Inflammatory macrophage treated with lipopolysaccharide for 1 hour (primary cell): ENCODE data around the gene ERC2.

Source experiments
- DNase-seq, 2 donors: peaks; one replicate each; pipeline ENCODE4 v3.0.0-alpha.2; 2020 to 2022

ERC2 gene

DNA sequence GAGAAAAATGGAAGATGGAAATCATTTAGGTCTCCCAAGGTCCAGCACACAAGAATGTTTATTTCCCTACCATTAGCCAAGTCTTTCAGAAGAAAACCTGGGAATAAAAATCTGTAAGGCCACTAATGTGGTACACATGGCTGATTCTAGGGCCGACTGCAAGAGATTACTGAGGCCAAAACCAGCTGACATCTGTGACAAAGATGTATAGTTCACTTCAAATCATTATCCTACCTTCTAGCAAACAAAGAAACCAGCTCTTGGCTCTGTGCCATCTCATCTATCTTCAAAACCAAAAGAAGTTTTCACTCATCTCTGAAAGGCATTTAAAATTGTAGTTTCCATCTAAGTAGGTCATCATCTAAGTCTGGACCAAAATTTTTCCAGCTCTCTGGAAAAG is 43.9 kb downstream of the ERC2 start:
- no peak for DNase-seq

DNA sequence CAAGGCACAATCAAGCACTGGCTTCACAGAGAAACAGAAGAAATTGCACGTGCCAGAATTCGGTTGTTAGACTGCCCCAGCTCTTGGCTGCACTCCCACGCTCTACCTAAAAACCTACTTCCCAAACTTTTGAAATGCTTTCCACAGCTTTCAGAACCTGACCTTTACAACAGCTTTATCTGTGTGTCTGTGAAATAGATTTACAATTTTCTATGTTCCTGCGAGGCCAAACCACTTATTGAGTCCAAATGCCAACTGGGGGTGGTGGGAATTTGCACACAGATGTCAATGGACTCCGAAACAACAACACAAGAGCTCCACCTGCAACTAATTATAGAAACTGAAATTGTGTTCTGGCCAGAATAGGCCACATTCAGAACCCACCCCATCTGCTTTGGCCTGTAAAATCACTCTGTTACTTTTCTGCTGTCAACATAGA is 44.6 kb downstream of the ERC2 start:
- no peak for DNase-seq

DNA sequence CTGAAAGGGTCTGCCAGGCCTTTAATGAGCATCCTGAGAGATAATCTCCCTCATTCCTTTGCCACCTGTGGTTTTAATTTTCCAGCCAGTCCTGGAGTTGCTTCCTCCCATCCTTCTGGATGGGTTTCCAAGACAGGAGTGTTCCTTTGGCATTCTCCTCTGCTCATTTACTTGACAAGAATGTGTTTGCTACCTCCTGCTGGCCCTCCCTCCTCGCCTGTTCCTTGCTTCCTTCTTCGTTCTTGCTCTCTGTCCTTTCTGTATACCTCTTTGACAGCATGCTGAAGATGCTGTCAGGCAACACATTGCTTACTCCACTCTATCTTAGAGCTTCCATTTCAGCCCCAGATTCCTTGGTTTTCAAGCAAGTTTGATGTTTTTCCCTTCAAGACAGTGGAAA is 46.0 kb downstream of the ERC2 start:
- no peak for DNase-seq

DNA sequence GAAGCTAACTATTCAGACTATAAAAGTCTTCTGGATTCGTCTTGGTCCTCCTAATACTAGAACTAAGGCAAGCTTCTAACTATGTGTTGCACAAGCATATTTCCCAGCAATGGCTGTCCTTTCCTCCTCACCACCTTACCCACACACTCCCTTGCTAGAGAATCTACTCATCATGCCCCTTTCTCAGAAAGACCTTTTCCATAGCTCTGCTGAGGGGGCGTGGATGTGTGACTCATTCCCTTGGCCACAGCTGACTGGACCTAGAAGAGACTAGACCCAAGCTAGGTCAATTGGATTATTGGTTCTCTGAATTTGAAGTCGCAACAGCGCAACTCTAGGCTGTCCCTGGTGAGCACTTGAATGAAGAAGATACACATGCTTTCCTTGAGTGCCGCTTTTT is 47.1 kb downstream of the ERC2 start:
- no peak for DNase-seq

DNA sequence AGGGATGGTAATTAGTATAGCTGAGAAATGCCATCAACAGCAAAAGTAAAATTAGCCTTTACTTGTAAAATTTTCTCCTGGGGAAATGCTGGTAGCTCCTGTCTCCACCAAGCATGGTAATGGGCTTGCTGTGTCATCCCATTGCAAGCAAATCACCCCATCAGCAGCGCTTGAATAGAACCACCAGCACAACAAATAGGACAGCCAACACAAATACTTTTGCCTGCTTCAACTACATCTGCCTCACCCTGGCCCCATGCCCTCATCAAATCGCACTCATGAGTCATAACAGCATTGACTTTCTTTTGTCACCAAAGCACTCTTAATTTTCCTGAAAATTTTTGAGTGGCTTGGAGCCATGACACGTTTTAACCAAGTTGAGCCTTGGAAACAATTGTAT is 52.6 kb downstream of the ERC2 start:
- no peak for DNase-seq

DNA sequence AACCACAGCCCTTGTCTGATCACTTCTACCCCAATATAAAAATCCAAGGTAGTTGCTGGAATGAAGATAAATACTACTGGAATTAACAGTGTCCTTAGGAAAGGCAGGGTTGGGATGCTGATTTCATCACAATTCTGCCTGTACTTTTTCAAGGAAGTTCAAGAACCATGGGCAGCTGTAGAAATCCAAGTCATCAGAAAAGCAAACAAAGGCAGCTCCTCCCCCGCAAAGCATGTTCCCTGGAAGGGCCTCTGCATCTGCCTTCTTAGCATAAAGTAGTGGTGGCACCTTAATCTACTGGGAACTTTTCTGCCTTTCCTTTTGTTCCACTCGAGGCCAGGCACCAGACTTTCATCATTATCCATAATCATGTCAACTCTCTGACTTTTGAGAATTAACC is 54.4 kb downstream of the ERC2 start:
- DNase-seq, result no peak

DNA sequence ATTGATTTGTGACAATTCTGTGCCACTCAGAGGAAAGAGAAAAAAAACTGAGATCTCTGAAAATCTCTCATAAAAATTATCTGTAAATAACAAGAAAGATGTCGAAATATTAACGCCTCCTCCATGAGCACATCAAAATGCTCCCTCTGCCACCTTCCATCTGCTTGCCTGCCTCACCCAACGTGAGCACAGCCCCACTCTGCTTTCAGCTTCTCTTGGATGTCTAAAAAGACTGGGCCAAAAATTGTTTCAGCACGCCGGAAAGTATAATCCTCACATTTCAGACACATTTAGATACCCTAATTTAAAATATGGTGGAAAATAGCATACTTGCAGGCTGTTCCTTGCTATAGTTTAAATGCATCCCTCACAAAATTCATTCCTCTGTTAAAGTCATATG is 57.1 kb downstream of the ERC2 start:
- no peak for DNase-seq

DNA sequence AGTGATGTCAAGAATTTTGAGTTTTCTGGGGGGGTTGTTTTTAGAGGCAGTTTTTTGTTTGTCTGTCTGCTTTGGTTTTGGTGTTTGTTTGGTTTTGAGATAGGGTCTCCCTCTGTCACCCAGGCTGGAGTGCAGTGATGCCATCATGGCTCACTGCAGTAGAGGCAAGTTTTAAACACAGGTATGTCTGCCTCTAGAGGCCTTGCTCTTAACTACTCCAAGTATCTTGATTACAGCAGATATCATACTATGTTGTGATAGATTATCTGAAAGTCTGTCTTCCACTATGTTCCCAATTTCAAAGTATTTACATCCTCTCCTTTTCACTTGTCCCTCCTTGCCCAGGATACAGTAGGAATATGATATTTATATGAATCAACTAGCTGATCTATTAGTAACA is 57.7 kb downstream of the ERC2 start:
- DNase-seq, result no peak

DNA sequence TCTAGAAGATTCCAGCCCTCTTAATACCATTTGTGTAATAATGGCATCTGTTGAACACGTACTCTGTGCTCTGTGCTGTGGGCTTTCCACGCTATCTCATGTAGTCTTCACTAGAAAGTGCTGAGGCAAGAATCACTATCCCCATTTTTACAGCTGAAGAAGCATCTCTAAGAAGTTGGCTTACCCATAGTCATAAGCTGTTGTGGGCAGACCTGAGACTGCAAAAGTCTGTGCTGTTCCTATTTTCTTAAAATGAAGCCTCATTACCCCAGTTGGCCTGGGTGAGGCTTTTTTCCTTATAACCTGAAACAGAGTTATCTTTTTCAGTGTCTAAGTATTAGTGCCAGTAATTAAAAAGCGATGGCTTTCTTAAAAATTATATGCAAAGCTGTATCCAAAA is 58.5 kb downstream of the ERC2 start:
- DNase-seq, result no peak

DNA sequence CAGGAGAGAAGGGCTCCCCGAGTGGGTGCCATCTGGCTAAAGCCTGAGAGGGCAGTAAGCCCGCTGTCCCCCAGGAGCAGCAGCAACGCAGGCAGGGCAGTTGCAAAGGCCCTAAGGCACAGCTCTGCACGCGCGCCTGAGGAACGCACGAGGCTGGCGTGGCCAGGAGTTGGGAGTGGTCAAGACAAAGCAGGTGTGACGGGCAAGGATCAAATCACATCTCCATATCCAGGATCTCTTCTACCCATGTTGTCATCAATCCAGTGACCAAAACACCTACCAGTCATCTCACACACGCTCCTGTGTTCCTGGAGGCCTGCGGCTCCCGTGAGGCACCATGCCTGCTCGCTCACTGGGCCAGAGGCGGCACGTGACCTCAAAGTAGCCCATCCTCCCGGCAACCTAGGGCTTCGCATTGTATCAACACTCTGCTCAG is 59.5 kb downstream of the ERC2 start:
- DNase-seq, result no peak

DNA sequence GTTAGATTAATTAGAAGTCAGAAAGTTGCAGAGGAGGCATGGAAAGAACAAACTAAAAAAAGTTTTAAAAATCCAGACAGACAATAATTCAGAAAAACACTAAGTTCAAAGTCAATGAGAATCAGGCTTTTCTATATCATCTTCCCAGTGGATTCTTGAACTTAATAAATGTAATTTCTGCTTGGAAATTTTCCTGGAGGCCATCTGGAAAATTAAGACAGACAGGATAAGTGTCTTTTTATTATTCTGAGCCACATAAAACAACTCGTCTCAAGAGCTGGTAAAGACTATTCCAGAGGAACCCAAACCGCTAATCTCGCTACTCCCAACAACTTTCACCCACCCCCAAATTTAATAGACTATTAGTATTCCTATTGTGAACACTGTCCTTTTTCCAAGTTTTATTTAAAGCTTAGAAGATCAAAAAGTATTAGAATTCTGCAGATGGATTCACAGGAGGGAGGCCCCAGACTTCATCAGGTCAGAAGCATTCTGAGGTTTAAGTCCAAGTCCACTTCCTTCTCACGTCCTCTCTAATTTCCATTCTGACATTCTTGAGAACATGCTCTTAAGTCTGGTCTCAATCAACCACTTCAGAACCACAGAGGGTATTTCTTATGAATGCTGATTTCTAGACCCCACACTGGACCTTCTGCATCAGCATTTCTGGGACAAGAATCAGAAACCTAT is 61.3 kb downstream of the ERC2 start:
- no peak for DNase-seq

DNA sequence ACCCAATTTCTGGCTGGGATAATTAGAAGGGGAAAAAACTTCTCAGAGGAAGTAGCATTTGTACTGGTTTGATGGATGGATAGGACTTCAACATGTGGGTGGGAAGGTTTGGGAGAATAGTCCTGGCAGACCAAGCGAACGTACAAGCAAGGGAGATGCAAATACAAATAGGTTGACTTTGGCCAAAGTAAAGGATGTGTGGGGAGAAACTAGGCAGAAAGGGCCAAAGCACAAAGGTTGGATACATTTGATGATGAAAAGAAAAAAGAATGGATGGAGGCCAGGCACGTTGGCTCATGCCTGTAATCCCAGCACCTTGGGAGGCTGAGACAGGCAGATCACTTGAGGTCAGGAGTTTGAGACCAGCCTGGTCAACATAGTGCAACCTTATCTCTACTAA is 63.4 kb downstream of the ERC2 start:
- no peak for DNase-seq

DNA sequence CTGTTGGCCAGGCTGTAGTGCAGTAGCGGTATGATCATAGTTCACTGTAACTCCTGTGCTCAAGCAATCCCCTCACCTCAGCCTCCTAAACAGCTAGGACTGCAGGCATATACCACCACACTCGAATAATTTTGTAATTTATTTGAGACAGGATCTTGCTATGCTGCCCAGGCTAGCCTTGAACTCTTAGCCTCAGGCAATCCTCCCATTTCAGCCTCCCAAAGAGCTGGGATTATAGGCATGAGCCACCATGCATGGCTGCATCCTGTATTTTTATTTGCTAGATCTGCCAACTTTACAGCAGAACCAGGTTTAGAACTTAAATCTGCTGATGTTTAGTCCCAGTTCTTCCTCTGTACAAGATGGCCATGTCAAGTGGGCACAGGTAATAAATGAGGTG is 69.6 kb downstream of the ERC2 start:
- no peak for DNase-seq

DNA sequence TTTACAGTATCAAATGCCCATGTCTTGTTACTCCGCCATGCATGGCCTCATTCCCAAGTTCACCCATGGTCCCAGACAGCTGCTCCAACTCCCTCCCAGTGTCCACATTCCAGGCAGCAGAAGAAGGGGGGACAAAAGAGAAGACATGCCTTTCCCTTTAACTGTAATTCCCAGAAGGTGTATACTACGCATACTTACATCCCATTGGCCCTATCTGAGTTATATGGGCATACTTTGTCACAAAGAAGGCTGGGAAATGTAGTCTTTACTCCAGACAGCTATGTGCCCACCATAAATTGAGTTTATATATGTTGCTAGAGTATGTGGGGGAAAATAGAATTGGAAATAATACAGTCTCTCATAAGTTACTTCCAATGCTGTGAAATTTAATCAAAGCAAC is 70.5 kb downstream of the ERC2 start:
- DNase-seq, result no peak

DNA sequence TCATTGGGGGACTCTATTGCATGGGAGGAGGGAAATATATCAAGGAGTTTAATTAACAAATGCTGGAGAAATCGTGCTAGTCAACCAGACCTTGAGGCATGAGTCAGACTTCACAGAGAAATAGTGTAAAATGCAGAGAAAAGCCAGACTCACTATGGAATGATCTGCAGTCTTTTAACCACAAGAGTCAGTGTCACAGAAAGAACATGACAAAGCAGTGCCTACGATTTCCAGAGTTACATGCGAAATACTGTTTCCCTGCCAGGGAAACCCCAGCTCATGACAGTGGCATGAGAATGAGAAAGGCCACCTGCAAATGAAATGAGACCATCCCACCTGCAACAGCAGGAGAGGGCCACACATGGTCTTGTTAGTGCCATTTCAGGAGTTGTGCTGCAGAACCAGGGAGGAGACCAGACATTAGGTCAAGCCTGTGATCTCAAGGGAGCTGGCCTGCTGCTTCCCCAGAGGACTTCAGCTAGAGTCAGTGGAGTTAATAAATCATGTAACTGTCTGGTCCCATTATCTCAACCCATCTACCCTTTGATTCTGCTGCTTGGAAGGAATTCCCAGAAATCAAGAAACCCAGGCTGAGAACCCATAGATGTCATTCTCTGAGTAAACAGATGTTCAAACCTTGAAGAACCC is 79.0 kb downstream of the ERC2 start:
- DNase-seq, result no peak

DNA sequence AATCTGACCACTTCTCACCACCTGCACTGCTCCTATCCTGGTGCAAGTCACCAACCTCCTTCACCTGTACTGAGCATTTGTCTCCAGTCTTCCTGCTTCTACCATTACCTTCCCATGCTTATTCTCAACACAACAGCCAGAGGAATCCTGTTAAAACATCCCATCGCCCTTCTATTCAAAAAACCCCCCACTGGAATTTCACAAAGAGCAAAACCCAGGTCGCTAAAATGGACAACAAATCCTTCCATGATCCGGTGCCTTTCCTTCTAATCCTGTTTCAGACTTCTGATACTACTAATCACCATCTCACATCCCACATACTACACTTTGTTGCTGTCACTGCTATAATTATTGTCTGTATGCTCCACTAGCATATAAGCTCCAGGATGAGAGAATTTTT is 85.2 kb downstream of the ERC2 start:
- no peak for DNase-seq

DNA sequence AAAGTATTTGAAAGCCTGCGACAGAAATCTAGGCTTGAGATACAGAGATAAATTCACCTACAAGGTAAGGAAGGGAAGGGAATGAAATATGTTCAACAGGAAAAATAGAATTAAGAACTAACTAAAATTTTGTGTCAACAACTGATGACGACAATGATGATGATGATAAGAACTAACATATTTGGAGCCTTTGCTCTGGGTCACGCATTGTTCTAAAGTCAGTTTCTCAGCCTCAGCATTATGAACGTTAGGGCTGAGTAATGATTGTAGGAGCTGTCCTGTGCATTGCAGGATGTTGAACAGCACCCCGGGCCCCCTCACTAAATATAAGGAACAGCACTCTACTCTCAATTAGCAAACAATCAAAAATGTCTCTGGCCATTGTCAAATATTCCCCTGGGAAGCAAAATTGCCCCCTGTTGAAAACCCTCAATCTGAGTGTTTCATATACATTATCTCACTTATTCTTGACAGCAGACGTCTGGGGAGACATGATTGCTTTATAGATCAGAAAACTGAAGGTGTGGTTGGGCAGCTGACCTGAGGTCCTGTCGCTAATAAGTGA is 88.5 kb downstream of the ERC2 start:
- no peak for DNase-seq

DNA sequence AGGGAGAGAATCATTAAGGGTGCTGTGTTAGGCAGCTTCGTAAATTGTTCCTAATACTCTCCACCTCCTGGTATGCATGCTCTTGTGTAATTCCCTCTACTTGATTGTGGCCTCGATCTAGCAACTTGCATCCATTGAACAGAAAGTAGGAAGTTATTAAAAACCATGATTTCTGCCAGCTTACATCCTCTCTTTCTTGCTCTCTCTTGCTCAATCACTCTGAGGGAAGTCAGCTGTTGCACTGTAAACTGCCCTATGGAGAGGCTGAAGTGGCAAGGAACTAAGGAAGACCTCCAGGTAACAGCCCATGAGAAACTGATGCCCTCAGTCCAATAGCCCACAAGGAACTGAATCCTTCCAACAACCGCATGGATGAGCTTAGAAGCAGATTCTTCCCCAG is 92.6 kb downstream of the ERC2 start:
- DNase-seq, result no peak

DNA sequence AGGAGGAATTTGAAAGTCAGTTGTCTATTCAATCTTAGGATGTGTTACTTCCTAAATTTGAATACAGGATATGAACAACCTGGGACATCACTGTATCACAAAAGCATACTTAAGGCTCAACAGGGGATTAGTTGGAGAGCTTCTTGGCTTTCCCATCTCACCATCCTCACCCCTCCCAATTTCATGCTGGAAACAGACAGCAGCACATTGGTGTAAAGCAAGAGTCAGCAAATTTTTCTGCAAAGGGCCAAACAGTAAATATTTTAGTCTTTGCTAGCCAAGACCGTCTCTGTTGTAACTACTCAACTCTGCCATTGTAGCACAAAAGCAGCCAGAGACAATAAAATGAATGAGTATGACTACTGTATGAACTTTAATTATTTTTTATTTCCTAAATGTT is 94.9 kb downstream of the ERC2 start:
- DNase-seq, result no peak

DNA sequence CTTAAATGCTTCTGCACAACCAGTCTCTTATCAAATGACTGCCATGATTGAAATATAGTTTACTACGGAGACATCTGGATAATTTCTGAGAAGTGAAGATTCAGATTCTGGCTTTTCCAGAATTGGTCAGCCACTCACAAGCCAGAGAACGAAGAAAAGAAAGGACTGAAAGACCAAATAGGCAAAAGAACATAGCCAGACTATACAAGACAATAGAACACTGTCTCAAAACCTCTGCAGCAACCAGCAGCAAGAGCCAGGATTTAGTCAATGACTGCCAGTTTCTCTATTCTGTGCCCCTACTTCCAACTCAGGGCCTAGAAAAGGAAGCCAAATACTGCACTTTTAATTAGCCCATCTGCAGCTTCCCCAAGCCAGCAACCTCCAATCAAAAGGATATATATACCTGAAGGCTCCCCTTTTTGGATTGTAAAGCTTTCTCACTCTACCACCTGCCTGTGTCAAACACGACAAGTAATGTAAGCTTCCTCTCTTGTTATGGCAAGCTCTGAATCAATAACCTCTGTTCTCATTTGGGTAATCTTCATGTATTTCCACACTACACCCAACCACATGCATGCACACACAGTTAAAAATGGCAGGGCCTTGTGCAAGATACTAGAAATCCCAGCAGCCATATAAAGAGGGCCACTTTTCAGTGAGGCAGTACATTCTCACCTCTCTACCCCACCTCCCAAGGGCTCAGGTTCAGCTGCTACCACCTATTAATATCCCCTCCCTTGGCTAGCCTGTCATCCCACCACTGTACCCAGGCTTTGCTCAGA is 97.1 kb downstream of the ERC2 start:
- no peak for DNase-seq

DNA sequence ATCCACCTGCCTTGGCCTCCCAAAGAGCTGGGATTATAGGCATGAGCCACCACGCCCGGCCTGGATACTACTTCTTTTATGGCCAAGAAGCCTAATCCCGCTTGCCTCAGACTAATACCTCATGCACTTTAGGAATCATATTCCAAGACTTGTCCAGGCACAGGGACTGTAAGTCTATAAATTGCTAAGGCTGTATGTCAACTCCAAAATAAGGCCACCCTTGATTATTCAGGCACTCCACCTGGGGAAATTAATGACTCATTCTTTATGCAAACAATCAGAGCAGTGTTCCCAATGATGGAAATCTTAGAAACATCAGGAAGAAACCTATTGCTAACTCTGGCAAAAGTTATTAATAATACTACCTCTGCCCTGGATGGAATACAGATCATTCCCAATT is 98.4 kb downstream of the ERC2 start:
- no peak for DNase-seq

DNA sequence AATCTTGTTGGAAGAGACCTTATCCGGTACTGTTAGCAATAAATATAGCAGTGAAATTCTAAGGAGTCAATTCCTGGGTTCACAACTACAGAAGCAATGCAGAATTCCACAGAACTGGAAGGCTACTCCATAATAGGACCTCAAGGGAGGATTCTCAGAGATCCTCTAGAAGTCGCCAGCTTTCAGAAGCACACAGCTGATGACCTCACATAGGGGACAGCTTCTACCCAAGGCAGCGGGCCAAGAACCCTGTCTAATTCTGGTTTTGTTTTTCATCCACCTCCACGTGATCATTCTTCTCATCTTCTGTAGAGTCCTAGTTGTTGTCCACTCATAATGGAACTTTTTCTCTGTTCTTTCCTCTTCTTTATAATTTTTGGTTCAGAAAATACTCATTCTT is 99.4 kb downstream of the ERC2 start:
- DNase-seq, result no peak

DNA sequence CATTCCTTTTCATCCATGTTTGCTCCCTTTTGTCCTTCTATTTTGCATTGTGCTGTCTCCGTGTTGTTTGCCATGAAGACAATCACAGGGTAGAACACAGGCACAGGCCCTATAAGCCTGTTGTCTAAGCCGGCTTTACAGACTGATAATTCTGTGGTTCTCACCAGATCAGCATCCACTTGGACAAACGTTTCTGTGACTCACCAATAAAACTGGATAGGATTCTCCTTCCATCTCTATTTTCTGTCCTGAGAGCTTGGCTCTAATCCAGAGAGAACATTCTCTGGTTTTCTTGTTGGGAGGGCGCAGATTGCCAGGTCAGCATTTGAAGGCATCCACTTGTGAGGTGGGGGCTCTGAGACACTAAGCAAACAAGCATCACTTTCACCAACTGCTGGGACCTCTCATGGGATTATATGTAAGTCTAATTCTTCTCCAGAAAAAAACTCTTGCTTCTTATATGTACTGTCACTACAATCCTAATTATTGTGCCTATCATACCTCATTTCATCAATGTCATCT is 101.6 kb downstream of the ERC2 start:
- no peak for DNase-seq
